Keratinocyte (primary cell): ENCODE data around the gene REV3L. TPM values are rescaled to one million over a fixed set of nuclear protein-coding genes. Genes with fewer than 3 reads are reported as not detected.

ENCODE experiments used
- DNase-seq: peaks from one replicate; pipeline ENCODE4 v3.0.0-alpha.2; 2011; ENCODE audit warnings: low read depth, missing footprints, low spot score
- FAIRE-seq: peaks from 2 replicates; lab custom pipeline; 2011; peaks lifted over from hg19 to GRCh38; lab: Jason Lieb, UNC
- H2AFZ ChIP-seq: 2 replicates; pipeline ENCODE4 v1.6.0; 2012; ENCODE audit warnings: low read length, control low read depth, inconsistent platforms; ENCODE audit not compliant: control insufficient read depth
- H3K27ac ChIP-seq: 2 replicates; pipeline ENCODE4 v1.5.1; 2011; ENCODE audit warnings: low read length; ENCODE audit not compliant: control insufficient read depth, insufficient read depth
- H3K27me3 ChIP-seq: 3 replicates; pipeline ENCODE4 v1.6.0; 2011; ENCODE audit warnings: low read length; ENCODE audit not compliant: control insufficient read depth, insufficient read depth; ENCODE audit errors: extremely low read depth
- H3K36me3 ChIP-seq, 2 experiments: 2 replicates in 1 of 2; 3 replicates in 1 of 2; pipeline ENCODE4 v1.5.1; 2011; ENCODE audit warnings: low read length in 2 of 2, mild to moderate bottlenecking in 1 of 2; ENCODE audit not compliant: control insufficient read depth in 2 of 2, insufficient read depth in 2 of 2; ENCODE audit errors: extremely low read depth in 1 of 2
- H3K4me1 ChIP-seq: 3 replicates; pipeline ENCODE4 v1.5.1; 2011; ENCODE audit warnings: low read length; ENCODE audit not compliant: control insufficient read depth, insufficient read depth; ENCODE audit errors: extremely low read depth
- H3K4me2 ChIP-seq: 3 replicates; pipeline ENCODE4 v1.6.0; 2011; ENCODE audit warnings: low read depth, low read length; ENCODE audit not compliant: control insufficient read depth, insufficient read depth; ENCODE audit errors: extremely low read depth
- H3K4me3 ChIP-seq, 3 experiments: fragments of 200-600 bp in 1 of 3; sonication (generic) in 1 of 3; 2 replicates in 2 of 3; 3 replicates in 1 of 3; pipeline ENCODE4 v1.5.1; 2011 to 2016; ENCODE audit warnings: low read length in 3 of 3, mild to moderate bottlenecking in 3 of 3, control low read depth in 2 of 3, inconsistent platforms in 1 of 3, low read depth in 1 of 3, mixed read lengths in 1 of 3, mixed run types in 1 of 3, moderate library complexity in 1 of 3; ENCODE audit not compliant: control insufficient read depth in 2 of 3, insufficient read depth in 2 of 3; ENCODE audit errors: extremely low read depth in 1 of 3
- H3K79me2 ChIP-seq: 2 replicates; pipeline ENCODE4 v1.6.0; 2012; ENCODE audit warnings: low read length; ENCODE audit not compliant: control insufficient read depth, insufficient read depth
- H3K9ac ChIP-seq: 3 replicates; pipeline ENCODE4 v1.6.0; 2011; ENCODE audit warnings: low read length; ENCODE audit not compliant: control insufficient read depth, insufficient read depth; ENCODE audit errors: extremely low read depth
- H3K9me1 ChIP-seq: 3 replicates; pipeline ENCODE4 v1.6.0; 2011; ENCODE audit warnings: low read length; ENCODE audit not compliant: control insufficient read depth, insufficient read depth; ENCODE audit errors: extremely low read depth
- H3K9me3 ChIP-seq: 2 replicates; pipeline ENCODE4 v1.5.1; 2012; ENCODE audit warnings: low read depth, low read length; ENCODE audit not compliant: control insufficient read depth
- H4K20me1 ChIP-seq: 3 replicates; pipeline ENCODE4 v1.6.0; 2011; ENCODE audit warnings: low read length; ENCODE audit not compliant: control insufficient read depth, insufficient read depth; ENCODE audit errors: extremely low read depth
- CTCF ChIP-seq, 3 experiments: IDR thresholded peaks in 1 of 3; conservative IDR thresholded peaks in 1 of 3; optimal IDR thresholded peaks in 1 of 3; 2 replicates in 2 of 3; 3 replicates in 1 of 3; pipeline versions ENCODE3 to v1.5.1; 2011; ENCODE audit warnings: low read length in 3 of 3, mild to moderate bottlenecking in 3 of 3, moderate library complexity in 2 of 3, control low read depth in 1 of 3, inconsistent platforms in 1 of 3; ENCODE audit not compliant: insufficient read depth in 2 of 3; ENCODE audit errors: extremely low read depth in 1 of 3
- EZH2 ChIP-seq: IDR thresholded peaks from one replicate; pipeline ENCODE4 v1.6.1; 2012; ENCODE audit warnings: inconsistent platforms, mild to moderate bottlenecking, low read length, moderate library complexity
- dilution Hi-C: fragments of 300-500 bp; cut with MboI; formaldehyde crosslinking; loops from one replicate; pipeline ENCODE4 v1.7.0; 2020; ENCODE audit warnings: low sequenced_read_pairs; ENCODE audit not compliant: extremely low pct_ligation_motif_present
- polyA plus RNA-seq, 5 experiments: library from polyadenylated mRNA; depleted of rRNA in 3 of 5; stranded (reverse) in 3 of 5; stranded (forward) in 1 of 5; unstranded in 1 of 5; fragments of >200 nt; gene quantifications; 1 replicate in 1 of 5; 2 replicates in 3 of 5; 3 replicates in 1 of 5; pipeline versions ENCODE4 v1.2.1 to v1.2.3, GENCODE V29; 2011 to 2012; ENCODE audit warnings: missing spikeins in 2 of 5, low read depth in 1 of 5, low replicate concordance in 1 of 5

Gene REV3L
- polyA plus RNA-seq, 1 donor (not counting 4 experiments of a cell fraction or from before 2014, with no cell fraction given) = 9.5 TPM

- peak overlapping the region; percentile 93 for H3K9ac ChIP-seq
These were observed 966 bp upstream of the REV3L start for GRCh38 chr6:111483736-111484632.

DNA sequence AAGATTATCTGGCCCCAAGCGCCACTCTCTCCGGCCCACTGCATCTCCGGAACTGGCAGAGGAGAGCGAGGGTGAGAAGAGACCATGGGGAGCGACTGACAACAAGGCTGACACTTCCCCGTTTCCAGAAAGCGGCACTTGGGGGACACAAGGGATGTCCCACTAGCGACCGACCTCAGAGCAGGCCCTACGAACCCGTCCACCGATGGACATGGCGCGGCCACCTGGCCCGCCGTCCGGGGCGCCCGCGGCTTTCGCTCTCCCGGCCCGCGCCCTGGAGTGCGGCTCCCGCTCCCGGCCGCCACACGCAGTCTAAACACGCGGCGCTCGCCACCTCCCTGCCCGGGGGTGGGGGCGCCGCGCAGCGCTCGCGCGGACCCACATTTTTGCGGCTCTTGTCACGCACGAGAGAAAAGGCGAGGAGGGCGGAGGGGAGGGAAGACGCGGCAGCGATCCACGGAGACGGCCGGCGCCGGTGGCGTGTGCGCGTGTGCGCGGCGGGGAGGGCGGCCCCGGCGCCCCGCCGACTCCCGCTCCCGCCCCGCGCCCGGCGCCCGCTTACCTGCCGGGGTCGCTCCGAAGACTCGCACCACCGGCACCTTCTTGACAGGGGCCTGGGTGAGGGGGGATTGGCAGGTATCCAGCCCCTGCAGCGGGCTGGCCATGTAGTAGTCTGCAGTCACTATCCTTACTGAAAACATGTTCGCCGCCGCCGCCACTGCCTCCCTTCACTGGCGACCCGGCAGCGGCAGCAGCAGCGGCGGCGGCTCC lies 645 bp downstream of the REV3L start:
- dilution Hi-C loops = no loop called here
- DNase-seq (no peak), FAIRE-seq (no peak)
- peak overlapping the region; percentile 96 for H3K27ac ChIP-seq
- H3K4me1 ChIP-seq = peaks cover 35% of the 10 kb centered on the region
- no peaks in the 10 kb centered on the region for H3K9me1 ChIP-seq
- TF ChIP-seq EZH2 (no peak), CTCF (optimal IDR thresholded peaks at IDR 0.05 in 1 of 3, IDR thresholded peaks at IDR 0.05 in 1 of 3, conservative IDR thresholded peaks at IDR 0.05 in 1 of 3; ENCODE audit: extremely low read depth in 1 of 3, insufficient read depth in 2 of 3, low read length in 3 of 3) (no peak)
- peak overlapping the region; percentile 70 to 79 (median 73) for H3K4me3 ChIP-seq
- peak overlapping the region; percentile 46 for H2AFZ ChIP-seq
- no peaks in the 10 kb centered on the region for H3K9me3 ChIP-seq
- no peaks in the 10 kb centered on the region for H4K20me1 ChIP-seq
- H3K27me3 ChIP-seq = no peaks in the 10 kb centered on the region
- H3K36me3 ChIP-seq = peaks cover 0 to 5% of the 10 kb centered on the region in 2 experiments
- peak overlapping the region; percentile 93 for H3K9ac ChIP-seq
- H3K79me2 ChIP-seq = peaks cover 47% of the 10 kb centered on the region
- peak overlapping the region; percentile 89 for H3K4me2 ChIP-seq

More at GRCh38 chr6:111483736-111484632, 966 bp upstream of the REV3L start:
- Histone ChIP-seq H3K79me2 (peaks cover 36% of the 10 kb centered on the region), H3K4me2 (peak overlapping the region; percentile 98), H3K36me3 (peaks cover 0 to 5% of the 10 kb centered on the region in 2 experiments), H3K27me3 (no peaks in the 10 kb centered on the region), H4K20me1 (no peaks in the 10 kb centered on the region), H2AFZ (peak overlapping the region; percentile 86), H3K9me1 (no peaks in the 10 kb centered on the region), H3K4me1 (peaks cover 25% of the 10 kb centered on the region), H3K9me3 (no peaks in the 10 kb centered on the region), H3K27ac (peak overlapping the region; percentile 96), H3K4me3 (peak overlapping the region; percentile 70 to 79 (median 75))
- TF ChIP-seq EZH2 (no peak), CTCF (optimal IDR thresholded peaks at IDR 0.05 in 1 of 3, IDR thresholded peaks at IDR 0.05 in 1 of 3, conservative IDR thresholded peaks at IDR 0.05 in 1 of 3; ENCODE audit: extremely low read depth in 1 of 3, insufficient read depth in 2 of 3, low read length in 3 of 3) (no peak)
- FAIRE-seq (peak; percentile 82), DNase-seq (peak; percentile 74)
- dilution Hi-C loops = no loop called here
